Trophoblast cell (in vitro differentiated cells and primary cell): ENCODE measurements around the gene RTKN2.
A peak's percentile ranks its signal among the peaks of the same experiment; 100 is the strongest.

Experiments
- DNase-seq, 2 donors: peaks; one replicate each; pipeline ENCODE4 v3.0.0-alpha.2; 2016
- H2AFZ ChIP-seq: 2 replicates; pipeline ENCODE4 v1.6.1; 2013; ENCODE audit warnings: low read length, moderate library complexity, mild to moderate bottlenecking; ENCODE audit not compliant: insufficient read depth, poor library complexity
- H2AK5ac ChIP-seq: 2 replicates; pipeline ENCODE4 v1.6.1; 2013; ENCODE audit warnings: mild to moderate bottlenecking, low read length
- H2BK120ac ChIP-seq: 2 replicates; pipeline ENCODE4 v1.6.1; 2013; ENCODE audit warnings: low read length, mild to moderate bottlenecking, moderate library complexity; ENCODE audit not compliant: insufficient read depth, poor library complexity
- H2BK12ac ChIP-seq: 2 replicates; pipeline ENCODE4 v1.6.1; 2013; ENCODE audit warnings: mild to moderate bottlenecking, low read length, moderate library complexity
- H2BK5ac ChIP-seq: 2 replicates; pipeline ENCODE4 v1.6.1; 2013; ENCODE audit warnings: low read length, low read depth, moderate library complexity, mild to moderate bottlenecking; ENCODE audit not compliant: poor library complexity
- H3K14ac ChIP-seq: 2 replicates; pipeline ENCODE4 v1.6.1; 2013; ENCODE audit warnings: mild to moderate bottlenecking, low read length
- H3K18ac ChIP-seq: 2 replicates; pipeline ENCODE4 v1.6.1; 2013; ENCODE audit warnings: mild to moderate bottlenecking, low read length
- H3K23ac ChIP-seq: 2 replicates; pipeline ENCODE4 v1.6.1; 2013; ENCODE audit warnings: low read length
- H3K27ac ChIP-seq: 2 replicates; pipeline ENCODE4 v1.5.1; 2013; ENCODE audit warnings: low read depth, mild to moderate bottlenecking, inconsistent platforms, low read length, moderate library complexity
- H3K27me3 ChIP-seq: 2 replicates; pipeline ENCODE4 v1.6.1; 2013; ENCODE audit warnings: inconsistent platforms, mild to moderate bottlenecking, low read length, moderate library complexity; ENCODE audit not compliant: insufficient read depth
- H3K36me3 ChIP-seq, 2 experiments: 1 replicate in 1 of 2; 2 replicates in 1 of 2; pipeline ENCODE4 v1.6.1; 2013; ENCODE audit warnings: low read length in 2 of 2, mild to moderate bottlenecking in 2 of 2, moderate library complexity in 1 of 2; ENCODE audit not compliant: insufficient read depth in 2 of 2, control insufficient read depth in 1 of 2
- H3K4ac ChIP-seq: 2 replicates; pipeline ENCODE4 v1.6.1; 2013; ENCODE audit warnings: low read depth, mild to moderate bottlenecking, low read length, moderate library complexity
- H3K4me1 ChIP-seq, 2 experiments: 1 replicate in 1 of 2; 2 replicates in 1 of 2; pipeline ENCODE4 v1.6.1; 2013; ENCODE audit warnings: low read length in 2 of 2, mild to moderate bottlenecking in 2 of 2, moderate library complexity in 1 of 2; ENCODE audit not compliant: insufficient read depth in 2 of 2, control insufficient read depth in 1 of 2
- H3K4me2 ChIP-seq: 2 replicates; pipeline ENCODE4 v1.6.1; 2013; ENCODE audit warnings: inconsistent platforms, mild to moderate bottlenecking, low read length, moderate library complexity
- H3K4me3 ChIP-seq: 2 replicates; pipeline ENCODE4 v1.5.1; 2013; ENCODE audit warnings: mild to moderate bottlenecking, low read depth, low read length, inconsistent platforms
- H3K79me1 ChIP-seq: one replicate; pipeline ENCODE4 v1.6.1; 2013; ENCODE audit warnings: low read length
- H3K79me2 ChIP-seq: 2 replicates; pipeline ENCODE4 v1.6.1; 2013; ENCODE audit warnings: low read length, mild to moderate bottlenecking; ENCODE audit not compliant: control insufficient read depth, insufficient read depth, poor library complexity
- H3K9ac ChIP-seq: 2 replicates; pipeline ENCODE4 v1.6.1; 2013; ENCODE audit warnings: mild to moderate bottlenecking, low read length
- H3K9me3 ChIP-seq: 2 replicates; pipeline ENCODE4 v1.6.1; 2013; ENCODE audit warnings: low read depth, mild to moderate bottlenecking, control low read depth, inconsistent platforms, low read length; ENCODE audit not compliant: insufficient read depth
- H4K12ac ChIP-seq: 2 replicates; pipeline ENCODE4 v1.6.1; 2013; ENCODE audit warnings: low read depth, mild to moderate bottlenecking, low read length, moderate library complexity
- H4K8ac ChIP-seq: 2 replicates; pipeline ENCODE4 v1.6.1; 2013; ENCODE audit warnings: low read depth, mild to moderate bottlenecking, low read length, moderate library complexity
- H4K91ac ChIP-seq: one replicate; pipeline ENCODE4 v1.6.1; 2013; ENCODE audit warnings: low read depth, mild to moderate bottlenecking, low read length, moderate library complexity
- WGBS: extraction: QIAGEN DNeasy Blood & Tissue Kit; methylation state at CpG from one replicate; pipeline ENCODE4 v1.1.7; 2013; ENCODE audit warnings: missing lambda C conversion rate; ENCODE audit not compliant: insufficient read length, insufficient coverage; ENCODE audit errors: extremely low coverage; 5-methylcytosine and 5-hydroxymethylcytosine counted together

The RTKN2 gene

DNA sequence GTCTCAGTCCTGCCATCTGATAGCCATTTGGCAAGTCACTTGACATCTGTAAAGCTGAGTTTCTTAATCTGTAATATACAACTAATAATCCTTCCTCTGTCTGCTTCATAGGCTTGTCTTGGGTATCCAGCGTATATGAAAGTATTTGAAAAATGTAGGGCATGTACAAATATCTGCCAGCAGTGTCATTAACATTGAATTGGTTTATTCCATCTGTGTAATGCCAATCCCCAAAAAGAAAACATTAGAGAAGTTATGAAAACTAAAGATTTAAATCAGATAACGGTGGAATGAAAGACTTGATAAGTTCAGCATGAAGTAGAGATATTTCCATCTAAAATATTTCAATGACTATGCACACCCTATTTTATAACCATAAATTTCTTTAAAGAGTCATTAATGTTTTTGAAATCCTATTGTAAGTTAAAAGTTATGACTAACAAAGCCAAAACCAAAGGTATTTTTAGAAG lies 9.8 kb upstream of the RTKN2 start:
- Histone ChIP-seq H3K18ac (no peak overlapping the region), H3K14ac (no peak overlapping the region), H3K79me2 (no peaks in the 10 kb centered on the region), H3K4ac (no peak overlapping the region), H2BK120ac (no peak overlapping the region), H3K23ac (no peak overlapping the region), H3K36me3 (no peaks in the 10 kb centered on the region), H2BK12ac (no peak overlapping the region), H4K12ac (no peak overlapping the region), H2AK5ac (no peak overlapping the region), H3K4me3 (no peak overlapping the region), H2AFZ (no peak overlapping the region), H3K79me1 (no peaks in the 10 kb centered on the region), H3K4me2 (no peak overlapping the region), H2BK5ac (no peak overlapping the region), H4K91ac (no peak overlapping the region), H4K8ac (no peak overlapping the region), H3K9me3 (no peaks in the 10 kb centered on the region), H3K9ac (no peak overlapping the region), H3K4me1 (no peaks in the 10 kb centered on the region), H3K27me3 (no peaks in the 10 kb centered on the region), H3K27ac (no peak overlapping the region)
- WGBS: no CpG with 5 or more reads among the region's 2 CpGs
- DNase-seq: no peak

GRCh38 chr10:62277971-62278370 lies 9.3 kb upstream of the RTKN2 start:
- WGBS: no CpG with 5 or more reads among the region's 1 CpG
- Histone ChIP-seq H4K91ac (no peak overlapping the region), H3K18ac (no peak overlapping the region), H2BK12ac (no peak overlapping the region), H3K36me3 (no peaks in the 10 kb centered on the region), H2BK120ac (no peak overlapping the region), H3K23ac (no peak overlapping the region), H3K4me3 (no peak overlapping the region), H3K9ac (no peak overlapping the region), H4K12ac (no peak overlapping the region), H3K79me1 (no peaks in the 10 kb centered on the region), H3K4me2 (no peak overlapping the region), H2AFZ (no peak overlapping the region), H2AK5ac (no peak overlapping the region), H3K27ac (no peak overlapping the region), H3K9me3 (no peaks in the 10 kb centered on the region), H3K14ac (no peak overlapping the region), H3K27me3 (no peaks in the 10 kb centered on the region), H4K8ac (no peak overlapping the region), H3K4me1 (no peaks in the 10 kb centered on the region), H2BK5ac (no peak overlapping the region), H3K79me2 (no peaks in the 10 kb centered on the region), H3K4ac (no peak overlapping the region)
- no peak for DNase-seq

DNA sequence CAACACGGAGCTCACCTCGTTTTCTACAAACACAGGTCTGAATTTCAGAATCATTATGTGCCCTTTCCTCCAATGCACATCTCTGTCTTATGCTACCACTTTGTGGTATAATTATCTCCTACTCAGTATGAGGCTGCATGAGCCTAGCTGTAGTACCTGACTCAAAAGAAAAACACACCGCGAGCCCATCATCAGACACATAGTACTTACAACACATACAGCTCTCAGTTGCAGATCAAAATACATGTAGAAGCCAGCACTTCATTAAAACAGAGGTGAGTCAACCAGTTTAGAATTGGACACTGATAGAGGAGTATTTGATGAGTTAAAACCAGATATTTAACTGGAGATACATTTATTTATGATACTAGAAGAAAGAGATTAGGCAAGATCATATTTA lies 1.4 kb upstream of the RTKN2 start:
- Histone ChIP-seq H4K91ac (no peak overlapping the region), H3K9me3 (no peaks in the 10 kb centered on the region), H3K36me3 (no peaks in the 10 kb centered on the region), H3K23ac (no peak overlapping the region), H2BK12ac (no peak overlapping the region), H2BK5ac (no peak overlapping the region), H2AFZ (no peak overlapping the region), H3K14ac (no peak overlapping the region), H3K4me1 (no peaks in the 10 kb centered on the region), H3K9ac (no peak overlapping the region), H3K4me3 (no peak overlapping the region), H2BK120ac (no peak overlapping the region), H4K8ac (no peak overlapping the region), H3K79me1 (peaks cover 6% of the 10 kb centered on the region), H3K4me2 (no peak overlapping the region), H4K12ac (no peak overlapping the region), H3K18ac (no peak overlapping the region), H2AK5ac (no peak overlapping the region), H3K27ac (no peak overlapping the region), H3K79me2 (no peaks in the 10 kb centered on the region), H3K27me3 (no peaks in the 10 kb centered on the region), H3K4ac (no peak overlapping the region)
- no peak for DNase-seq
- WGBS: no CpG with 5 or more reads among the region's 4 CpGs

- no peak overlapping the region for H4K91ac ChIP-seq
- H4K12ac ChIP-seq: peak overlapping the region; percentile 85
- H3K18ac ChIP-seq: peak overlapping the region; percentile 29
- H3K27me3 ChIP-seq: no peaks in the 10 kb centered on the region
- no peak overlapping the region for H2BK12ac ChIP-seq
- no peak overlapping the region for H2AK5ac ChIP-seq
- peak overlapping the region; percentile 7 for H3K14ac ChIP-seq
- H3K4me2 ChIP-seq: peak overlapping the region; percentile 95
- peak overlapping the region; percentile 71 for H2BK5ac ChIP-seq
- peak overlapping the region; percentile 62 for H3K27ac ChIP-seq
- H2BK120ac ChIP-seq: no peak overlapping the region
- WGBS: no CpG with 5 or more reads among the region's 19 CpGs
- no peaks in the 10 kb centered on the region for H3K9me3 ChIP-seq
- H3K36me3 ChIP-seq: no peaks in the 10 kb centered on the region
- no peak overlapping the region for H3K4ac ChIP-seq
- H3K23ac ChIP-seq: no peak overlapping the region
- peak overlapping the region; percentile 66 for H3K9ac ChIP-seq
- H4K8ac ChIP-seq: peak overlapping the region; percentile 29
- no peak for DNase-seq
- no peaks in the 10 kb centered on the region for H3K79me2 ChIP-seq
- peaks cover 0 to 1% of the 10 kb centered on the region in 2 experiments for H3K4me1 ChIP-seq
- H3K79me1 ChIP-seq: peaks cover 6% of the 10 kb centered on the region
- H2AFZ ChIP-seq: peak overlapping the region; percentile 99
- peak overlapping the region; percentile 92 for H3K4me3 ChIP-seq
Measured at GRCh38 chr10:62268027-62268398, 631 bp downstream of the RTKN2 start.
